IPS DF 4.7 (cell line): ENCODE data around the gene ZNF70.
A peak's percentile ranks its signal among the peaks of the same experiment; 100 is the strongest.

ENCODE experiments used
- DNase-seq: peaks from one replicate; pipeline ENCODE4 v3.0.0-alpha.2; 2013; ENCODE audit warnings: low spot score; ENCODE audit errors: extremely low read depth

ZNF70 gene

DNA sequence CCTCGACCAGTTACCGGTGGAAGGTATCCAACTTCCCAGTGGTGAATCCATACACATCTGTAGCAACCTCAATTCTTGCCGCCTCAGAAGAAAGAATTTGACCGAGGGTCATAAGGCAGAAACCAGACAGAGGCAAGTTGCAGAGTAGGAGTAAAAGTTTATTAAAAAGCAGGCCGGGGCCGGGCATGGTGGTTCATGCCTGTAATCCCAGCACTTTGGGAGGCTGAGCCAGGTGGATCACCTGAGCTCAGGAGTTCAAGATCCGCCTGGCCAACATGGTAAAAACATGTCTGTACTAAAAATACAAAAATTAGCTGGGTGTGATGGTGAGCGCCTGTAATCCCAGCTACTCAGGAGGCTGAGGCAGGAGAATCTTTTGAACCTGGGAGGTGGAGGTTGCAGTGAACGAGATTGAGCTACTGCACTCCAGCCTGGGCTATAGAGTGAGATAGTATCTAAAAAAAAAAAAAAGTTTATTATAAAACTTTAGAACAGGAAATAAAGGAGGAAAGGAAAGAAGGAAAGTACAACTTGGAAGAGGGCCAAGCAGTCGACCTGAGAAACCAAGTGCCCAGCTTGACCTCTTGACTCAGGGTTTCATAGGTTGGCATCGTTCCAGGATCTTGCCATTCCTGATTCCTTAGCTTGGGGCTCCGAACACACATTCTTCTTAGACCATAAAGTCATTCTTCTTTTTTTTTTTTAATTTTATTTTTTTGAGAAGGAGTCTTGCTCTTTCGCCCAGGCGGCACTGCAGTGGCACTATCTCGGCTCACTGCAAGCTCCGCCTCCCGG lies 32.3 kb downstream of the ZNF70 start:
- DNase-seq = no peak

DNA sequence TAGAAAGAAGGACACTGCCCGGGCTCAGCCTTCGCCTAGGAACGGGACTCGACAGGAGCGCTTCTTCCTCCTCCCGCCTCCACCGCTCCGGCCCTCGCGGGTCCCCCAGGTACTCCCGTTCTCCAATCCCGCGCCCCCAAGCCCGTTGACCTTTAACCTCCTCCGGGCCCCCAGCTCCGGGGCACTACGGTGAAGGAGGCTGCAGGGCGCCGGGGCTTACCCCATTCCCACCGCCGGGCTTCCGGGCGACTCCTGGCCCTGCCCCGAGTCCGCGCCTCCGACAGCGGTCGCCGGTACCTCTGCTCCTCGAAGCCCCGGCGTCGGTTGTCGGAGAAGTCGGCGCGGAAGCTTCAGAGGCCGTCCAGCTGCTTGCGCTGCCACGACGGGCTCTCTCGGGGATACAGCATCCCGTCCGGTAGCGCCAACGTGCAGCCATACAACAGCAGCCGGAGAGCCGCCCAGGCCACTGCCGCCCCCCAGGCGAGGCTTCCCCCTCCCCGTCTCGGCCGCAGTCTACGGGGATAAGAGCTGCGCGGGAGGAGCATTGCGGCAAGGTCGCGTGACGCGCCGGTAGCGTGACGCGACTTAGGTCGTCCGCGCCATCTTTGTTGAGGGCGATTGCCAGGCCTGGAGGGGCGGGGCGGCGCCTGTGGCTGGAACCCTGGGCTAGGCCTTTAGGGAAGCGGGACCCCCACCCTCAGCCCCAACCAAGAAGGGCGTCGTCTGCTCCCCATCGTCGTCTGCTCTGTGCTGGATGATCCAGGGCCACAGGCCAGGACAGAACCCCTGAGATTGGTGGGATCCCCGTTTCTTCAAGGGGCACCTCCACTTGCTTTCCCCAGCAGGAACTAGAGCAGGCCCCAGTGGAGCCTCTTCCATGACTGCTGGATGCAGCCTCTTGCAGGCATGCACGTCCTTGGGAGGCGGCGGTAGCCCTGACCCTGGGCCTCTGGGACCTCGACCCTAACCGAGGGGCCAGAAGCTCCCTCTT lies 33.8 kb downstream of the ZNF70 start:
- DNase-seq = peak; percentile 56

DNA sequence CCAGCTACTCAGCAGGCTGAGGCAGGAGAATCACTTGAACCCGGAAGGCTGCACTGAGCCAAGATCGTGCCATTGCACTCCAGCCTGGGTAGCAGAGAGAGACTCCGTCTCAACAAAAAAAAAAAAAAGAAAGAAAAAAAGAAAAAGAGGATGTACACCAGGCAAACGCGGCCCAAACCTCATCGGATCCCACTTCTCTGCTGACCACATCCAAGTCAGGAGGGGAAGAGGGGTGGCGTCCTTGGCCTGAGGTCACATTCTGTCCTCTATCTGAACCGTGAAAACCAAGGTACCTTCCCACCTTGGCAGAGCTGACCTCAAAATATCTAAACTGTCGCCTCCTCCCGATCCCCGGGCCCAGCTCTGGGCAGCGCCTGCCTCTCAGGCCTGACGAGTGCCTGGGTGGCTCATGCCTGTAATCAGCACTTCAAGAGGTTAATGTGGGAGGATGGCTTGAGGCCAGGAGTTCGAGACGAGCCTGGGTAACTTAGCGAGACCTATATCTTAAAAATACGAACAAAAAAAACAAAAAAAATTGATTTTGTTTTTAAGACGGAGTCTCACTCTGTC lies 35.0 kb downstream of the ZNF70 start:
- DNase-seq = no peak

DNA sequence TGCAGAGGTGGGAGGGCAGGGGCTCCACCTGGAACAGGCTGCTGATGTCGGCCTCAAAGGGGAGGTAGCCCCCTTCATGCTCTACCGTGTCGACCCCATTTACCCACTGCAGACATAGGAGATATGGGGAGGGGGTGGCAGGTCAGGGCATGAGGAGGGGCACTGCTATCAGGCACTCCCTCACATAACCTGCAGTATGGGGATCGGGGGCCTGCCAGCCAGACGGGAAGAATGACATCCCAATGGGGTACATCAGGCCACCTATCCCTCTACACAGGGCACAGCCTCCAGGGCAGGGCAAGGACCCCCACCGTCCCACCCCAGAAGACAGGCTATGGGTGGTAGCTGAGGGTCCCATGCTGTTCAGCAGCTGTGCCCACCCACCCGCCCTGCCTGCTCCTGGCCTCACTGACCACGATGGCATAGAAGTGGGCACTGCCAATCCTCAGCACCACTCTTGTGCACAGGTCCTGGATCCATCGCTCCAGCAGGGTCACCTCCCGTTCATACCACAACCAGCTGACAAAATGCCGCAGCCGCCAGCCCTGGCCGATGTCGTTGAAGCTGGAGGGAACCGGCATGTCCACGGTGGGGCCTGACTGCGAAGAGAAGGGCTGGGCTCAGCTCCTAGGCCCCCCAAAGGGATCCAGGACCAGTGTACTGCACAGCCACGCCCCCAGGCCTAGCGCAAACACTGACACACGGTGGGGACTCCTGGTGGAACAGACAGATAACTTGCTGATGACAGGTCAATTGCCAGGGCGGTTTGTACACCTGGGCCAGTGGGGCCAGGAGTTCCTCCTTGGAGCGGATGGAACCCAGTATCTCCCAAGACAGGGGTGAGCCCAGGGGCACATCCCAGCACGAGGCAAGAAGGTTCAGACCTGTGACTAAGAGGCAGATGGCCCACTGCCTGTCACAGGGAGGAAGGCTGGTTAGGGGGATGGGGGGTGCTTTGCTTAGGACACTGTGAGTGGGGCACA lies 36.0 kb downstream of the ZNF70 start:
- DNase-seq = no peak

DNA sequence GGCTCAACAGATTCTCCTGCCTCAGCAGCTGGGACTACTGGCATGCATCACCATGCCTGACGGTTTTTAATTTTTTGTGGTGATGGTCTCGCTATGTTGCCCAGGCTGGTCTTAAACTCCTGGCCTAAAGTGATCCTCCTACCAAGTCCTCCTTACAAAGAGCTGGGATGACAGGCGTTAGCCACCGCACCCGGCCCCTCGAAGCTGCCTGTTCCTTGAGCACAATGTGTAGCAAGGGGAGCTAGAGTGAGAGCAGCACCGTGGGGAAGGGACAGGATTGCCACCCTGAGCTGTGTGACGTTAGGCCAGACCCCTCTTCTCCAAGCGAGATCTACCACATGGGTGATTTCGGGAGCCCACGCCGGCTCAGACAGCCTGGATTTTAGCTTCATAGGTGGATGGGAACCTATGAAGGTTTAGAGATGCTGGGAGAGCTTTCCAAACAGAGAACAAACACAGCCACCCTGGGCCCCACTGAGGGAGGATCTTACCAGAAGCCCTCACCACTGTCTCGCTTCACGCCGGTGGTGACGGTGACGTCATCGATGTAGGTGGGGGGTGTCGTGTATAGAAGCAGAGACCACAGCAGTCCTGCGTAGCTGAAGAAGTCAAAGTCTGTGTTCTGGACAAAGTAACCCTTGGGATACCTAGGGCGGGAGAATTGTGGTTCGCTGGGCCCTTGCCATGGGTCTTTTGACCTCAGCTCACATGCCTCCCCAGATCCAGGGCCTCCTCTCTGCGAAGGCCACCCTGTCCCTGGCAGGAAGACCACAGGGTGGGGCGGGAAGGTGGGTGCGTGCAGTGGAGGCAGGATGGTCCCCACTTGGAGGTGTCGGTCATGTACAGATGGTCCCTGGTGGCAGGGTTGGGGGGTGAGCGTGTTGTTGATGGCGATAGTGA lies 37.0 kb downstream of the ZNF70 start:
- DNase-seq = no peak

DNA sequence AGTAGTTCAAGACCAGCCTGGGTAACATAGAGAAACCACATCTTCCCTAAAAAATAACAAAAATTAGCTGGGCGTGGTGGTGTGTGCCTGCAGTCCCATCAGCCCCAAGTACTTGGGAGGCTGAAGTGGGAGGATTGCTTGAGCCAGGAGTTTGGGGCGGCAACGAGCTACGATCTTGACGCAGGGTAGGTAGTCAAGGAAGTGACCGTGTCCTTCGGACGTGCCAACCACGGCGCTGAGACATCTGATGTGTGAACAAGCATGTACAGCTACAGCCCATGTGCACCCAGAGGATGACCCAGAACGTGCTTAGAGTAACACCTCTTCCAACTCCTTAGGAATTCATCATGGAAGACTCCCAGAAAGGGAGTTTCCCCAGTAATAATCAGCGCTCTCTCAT lies 38.7 kb downstream of the ZNF70 start:
- no peak for DNase-seq

DNA sequence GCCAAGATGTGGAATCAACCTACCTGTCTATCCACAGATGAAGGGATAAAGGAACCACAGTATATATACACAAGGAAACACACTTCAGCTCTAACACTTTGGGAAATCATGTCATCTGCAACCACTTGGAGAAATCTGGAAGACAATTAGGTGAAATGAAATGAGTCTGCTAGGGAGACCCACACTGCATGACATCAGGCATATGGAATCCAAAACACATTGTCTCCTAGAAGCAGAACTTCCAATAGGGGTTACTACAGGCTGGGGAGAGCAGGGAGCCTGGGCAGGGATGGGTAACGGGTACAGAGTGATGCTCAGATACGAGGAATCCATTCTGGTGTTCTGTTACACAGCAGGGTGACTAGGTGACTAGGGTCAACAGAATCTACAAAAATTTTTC lies 41.8 kb downstream of the ZNF70 start:
- DNase-seq = no peak

DNA sequence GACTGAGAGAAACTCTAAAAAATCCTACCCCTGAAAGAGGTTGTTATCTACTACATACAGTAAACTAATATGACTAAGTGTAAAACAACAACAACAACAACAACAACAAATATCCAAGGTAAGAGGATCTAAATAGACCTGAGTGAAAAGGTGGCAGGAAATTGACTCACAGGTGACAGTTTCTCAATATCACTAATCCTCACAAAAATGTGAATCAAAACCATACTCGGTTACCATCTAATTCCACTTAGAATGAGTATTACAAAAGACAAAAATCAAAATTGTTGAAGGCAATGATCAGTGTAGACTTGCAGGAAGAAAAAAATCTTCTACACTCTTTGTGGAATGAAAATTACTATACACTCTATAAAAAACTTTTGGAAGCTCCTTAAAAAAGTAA lies 42.6 kb downstream of the ZNF70 start:
- DNase-seq = no peak

DNA sequence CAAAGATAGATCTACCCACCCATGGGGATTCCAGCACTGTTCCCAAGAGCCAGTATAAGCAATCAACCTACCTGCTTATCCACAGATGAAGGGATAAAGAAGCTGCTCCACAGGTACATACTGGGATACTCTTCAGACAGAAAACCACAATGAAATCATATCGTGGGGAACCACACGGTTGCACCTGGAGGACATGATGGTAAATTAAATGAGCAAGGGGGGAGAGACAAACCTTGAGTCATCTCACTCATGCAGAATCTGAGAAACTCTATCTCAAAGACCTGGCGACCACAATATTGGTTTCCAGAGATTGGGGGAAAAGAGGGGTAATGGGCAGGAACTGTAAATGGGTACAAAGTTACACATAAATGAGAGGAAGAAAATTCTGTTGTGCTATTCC lies 45.6 kb downstream of the ZNF70 start:
- DNase-seq = no peak

DNA sequence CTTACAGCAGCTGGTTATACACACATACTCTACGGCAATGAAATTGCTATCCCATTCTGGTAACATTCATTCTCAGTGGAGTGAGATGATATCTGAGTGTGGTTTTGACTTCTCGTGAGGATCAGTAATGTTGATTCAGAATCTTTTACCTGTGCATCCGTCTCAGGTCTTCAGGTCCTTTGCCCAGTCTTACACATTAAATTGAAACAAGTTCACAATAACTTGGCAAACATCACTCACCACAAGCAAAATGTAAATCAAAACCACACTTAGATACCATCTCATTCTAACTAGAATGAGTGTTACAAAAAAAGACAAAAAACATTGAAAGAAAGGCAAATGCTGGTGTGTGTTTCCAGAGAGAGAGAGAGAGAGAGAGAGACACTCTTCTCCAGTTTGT lies 46.1 kb downstream of the ZNF70 start:
- no peak for DNase-seq

DNA sequence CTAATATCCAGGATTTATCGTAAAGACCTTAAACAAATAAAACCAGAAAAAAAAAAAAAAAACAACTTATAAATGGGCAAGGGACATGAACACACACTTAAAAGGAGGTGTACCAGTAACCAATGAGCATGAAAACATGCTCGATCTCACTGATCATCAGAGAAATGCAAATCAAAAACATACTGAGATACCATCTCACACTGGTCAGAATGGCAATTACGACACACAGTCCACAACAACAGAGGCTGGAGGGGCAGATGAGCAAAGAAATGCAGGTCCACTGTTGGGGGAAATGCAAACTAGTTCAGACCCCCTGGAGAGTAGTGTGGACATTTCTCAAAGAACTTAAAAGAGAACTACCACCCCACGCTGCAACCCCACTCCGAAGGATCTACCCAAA lies 46.9 kb downstream of the ZNF70 start:
- no peak for DNase-seq

DNA sequence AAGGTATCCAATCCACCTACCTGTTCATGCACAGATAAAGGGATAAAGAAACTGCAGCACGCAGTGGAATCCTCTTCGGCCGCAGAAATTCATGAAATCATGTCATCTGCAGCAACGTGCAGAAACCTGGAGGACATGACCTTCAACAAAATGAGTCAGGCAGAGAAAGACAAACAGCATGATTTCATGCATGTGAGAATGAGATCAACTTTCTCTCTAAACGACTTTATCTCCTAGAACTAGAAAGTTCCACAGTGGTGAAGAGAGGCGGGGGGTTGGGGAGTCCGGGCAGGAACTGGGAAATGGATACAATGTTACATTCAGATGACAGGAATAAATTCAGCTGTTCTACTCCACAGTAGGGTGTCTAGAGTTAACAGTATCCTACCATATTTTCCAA lies 50.2 kb downstream of the ZNF70 start:
- no peak for DNase-seq

DNA sequence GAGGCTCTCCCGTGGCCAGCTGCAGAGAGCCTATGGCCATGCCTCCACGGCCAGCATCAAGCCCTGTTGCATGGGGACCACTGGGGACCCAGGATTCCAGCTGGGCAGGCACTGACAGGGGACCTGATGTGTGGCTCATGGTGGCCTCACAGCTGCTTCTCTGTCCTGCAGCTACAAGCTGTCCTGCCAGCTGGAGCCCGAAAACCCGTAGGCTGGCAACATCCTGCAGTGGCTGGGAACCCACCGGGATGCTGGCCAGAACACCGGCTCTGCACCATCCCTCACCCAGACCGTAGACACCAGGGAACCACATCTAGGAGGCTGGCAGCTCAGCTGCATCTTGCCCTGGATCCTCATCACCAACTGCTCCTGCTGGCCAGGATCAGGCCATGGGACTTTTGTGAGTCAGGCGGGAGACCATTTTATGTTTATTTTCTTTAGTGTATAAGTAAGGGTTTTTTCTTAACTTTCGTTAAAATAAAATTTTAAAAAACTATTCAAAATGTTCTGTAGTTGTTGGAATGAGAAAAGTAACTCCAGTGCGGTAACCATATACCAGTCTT lies 52.2 kb downstream of the ZNF70 start:
- DNase-seq = no peak

DNA sequence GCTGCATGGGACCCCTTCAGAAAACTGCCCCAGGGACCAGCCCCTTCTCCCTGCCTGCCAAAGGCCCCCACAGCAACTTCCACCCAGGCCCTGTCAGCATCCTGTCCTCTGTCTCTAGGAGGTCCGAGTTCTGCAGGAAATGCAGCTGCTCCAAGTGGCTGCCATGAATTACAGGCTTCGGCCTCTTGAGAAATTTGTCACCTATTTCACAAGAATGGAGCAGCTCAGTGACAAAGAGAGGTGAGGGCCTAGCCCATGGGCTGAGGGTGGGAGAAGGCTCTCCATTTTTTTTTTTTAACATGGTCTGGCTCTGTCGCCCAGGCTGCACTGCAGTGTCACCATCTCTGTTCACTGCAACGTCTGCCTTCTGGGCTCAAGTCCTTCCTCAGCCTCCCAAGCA lies 52.8 kb downstream of the ZNF70 start:
- DNase-seq = no peak

DNA sequence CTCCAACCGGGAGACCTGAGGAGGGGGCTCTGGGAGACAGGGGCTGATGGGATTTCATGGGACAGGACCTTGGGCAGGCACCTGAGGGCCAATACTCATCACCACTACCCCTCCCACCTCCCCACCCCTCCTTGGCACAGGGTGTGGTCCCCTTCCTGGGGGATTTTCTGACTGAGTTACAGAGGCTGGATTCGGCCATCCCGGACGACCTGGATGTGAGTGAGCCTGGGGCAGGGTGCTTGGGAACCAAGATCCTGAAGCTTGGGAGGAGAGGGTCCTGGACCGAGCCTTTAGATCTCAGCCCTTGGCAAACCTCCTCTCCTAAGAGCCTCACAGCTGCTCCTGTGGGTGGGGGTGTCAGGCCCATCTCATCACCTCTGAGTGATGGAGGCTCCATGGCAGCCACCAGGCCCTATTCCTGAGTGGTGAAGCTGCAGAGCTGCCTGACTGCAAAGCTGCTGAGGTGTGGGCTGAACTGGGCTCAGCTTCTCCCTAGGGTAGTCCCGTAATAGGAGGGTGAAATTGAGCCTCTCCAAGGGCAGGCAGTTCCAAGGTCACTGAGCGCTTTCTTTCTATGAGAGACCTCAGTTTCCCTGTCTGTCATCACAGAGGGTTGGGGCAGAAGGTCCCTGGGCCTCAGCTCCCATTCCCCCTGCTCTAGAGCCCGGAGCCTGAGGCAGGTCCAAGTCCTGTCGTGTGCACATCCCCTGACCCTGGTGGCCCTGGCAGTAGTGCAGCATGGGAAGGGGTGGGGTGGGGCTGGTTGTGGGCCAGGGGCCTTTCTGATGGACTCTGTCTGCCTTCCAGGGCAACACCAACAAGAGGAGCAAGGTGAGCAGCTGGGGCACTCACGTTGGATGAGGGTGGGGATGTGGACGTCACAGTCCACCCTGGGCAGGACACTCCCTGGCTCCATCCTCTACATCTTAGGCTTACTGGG lies 53.6 kb downstream of the ZNF70 start:
- no peak for DNase-seq

DNA sequence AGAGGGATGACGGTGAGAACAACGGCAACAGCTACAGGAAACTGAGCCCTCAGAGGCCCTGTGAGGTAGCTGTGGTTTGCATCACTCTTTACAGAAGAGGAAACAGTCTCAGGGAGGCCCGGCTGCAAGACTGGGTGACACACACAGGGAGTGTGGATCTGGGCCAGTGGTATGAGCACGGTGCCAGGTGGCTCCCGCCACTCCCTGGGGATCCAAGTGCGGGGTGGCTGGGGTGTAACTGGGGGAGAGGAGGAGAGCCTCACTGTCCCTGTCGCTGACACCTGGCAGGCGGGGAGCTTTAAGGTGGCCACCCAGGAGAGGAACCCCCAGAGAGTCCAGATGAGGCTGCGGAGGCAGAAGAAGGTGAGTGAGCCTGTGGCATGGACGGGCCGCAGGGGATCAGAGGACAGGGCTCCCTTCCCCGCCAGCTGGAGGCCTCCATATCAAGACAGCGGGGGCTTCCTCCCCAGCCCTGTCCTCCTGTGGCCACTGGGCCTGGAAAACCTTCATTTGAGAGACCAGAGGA lies 54.5 kb downstream of the ZNF70 start:
- no peak for DNase-seq

DNA sequence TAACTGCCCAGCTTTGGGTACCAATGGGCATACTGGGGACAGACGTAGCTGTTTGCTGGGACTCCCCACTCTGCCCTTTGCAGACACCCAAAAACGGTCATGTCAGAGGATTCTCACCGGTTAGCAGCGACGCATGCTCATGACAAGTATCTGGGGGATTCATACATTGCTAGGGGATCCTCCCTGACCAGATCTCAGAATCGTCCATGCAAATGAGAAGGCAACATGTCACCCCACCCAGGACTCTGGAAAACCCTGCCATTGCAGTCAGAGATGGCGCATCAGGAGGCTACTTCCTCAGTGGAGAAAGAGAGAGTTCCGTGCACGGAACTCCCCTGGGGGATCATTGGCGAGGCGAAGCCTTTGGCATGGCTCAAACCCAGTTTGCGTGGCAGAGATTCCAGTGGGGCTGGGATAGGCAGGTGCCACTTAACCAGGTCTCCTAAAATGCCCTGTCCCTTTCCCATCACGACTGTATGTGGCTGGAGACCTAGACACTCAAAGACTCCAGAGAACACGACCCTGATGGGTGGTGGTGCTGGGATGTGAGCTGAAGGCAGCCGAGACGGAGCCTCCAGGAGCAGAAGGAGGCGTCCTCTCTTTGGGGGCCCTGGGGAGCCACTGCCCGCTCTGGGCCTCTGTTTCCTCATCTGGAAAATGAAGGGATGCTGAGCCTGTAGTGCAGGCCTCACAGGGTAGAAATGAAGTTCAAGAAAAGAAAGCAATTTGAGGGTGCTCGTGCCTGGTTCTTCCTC lies 55.2 kb downstream of the ZNF70 start:
- no peak for DNase-seq

DNA sequence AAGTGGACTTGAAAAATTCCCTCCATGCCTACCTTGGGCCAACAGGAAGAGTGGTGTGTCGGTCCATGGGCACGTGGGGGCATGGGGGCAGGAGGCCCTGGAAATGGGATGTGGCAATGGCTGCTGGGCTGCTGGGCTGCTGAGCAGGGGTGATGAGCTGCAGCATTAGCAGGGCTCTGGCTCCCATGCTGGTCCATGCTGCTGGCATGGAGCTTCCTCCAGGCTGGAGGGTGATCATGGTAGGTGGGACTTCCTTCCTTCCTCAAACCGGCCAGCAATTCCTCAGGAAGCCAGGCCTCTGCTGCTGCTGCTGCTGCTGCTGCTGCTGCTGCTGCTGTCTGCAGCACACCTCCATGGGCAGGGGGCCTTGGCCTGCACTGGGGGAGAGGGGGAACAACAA lies 55.8 kb downstream of the ZNF70 start:
- no peak for DNase-seq
